HG02884 (cell line): ENCODE results near the gene SINHCAF.
"Not testable (repeated sequence)": the region's sequence is repeated elsewhere in the genome, so short reads cannot be mapped to it uniquely, and the experiment has no call there.

ENCODE experiments used
- ATAC-seq: cut with Tn5 transposase; IDR thresholded peaks from one replicate; pipeline ENCODE4 v1.9.1; 2021; ENCODE audit warnings: mild to moderate bottlenecking, moderate library complexity; ENCODE audit not compliant: unreplicated experiment

SINHCAF gene

GRCh38 chr12:31272607-31273225 is 53.2 kb downstream of the SINHCAF start:
- no peak for ATAC-seq

GRCh38 chr12:31267966-31268365 is 58.0 kb downstream of the SINHCAF start:
- ATAC-seq, result no peak

- ATAC-seq, result no peak
These were observed 60.2 kb downstream of the SINHCAF start for GRCh38 chr12:31265722-31266121.

- ATAC-seq, result no peak
These were observed 62.3 kb downstream of the SINHCAF start for GRCh38 chr12:31263661-31264060.

- ATAC-seq, result no peak
These were observed 64.2 kb downstream of the SINHCAF start for GRCh38 chr12:31261744-31262143.

GRCh38 chr12:31260840-31261239 is 65.1 kb downstream of the SINHCAF start:
- no peak for ATAC-seq

- ATAC-seq, result no peak
These were observed 66.6 kb downstream of the SINHCAF start for GRCh38 chr12:31259136-31259886.

- ATAC-seq, result no peak
These were observed 68.2 kb downstream of the SINHCAF start for GRCh38 chr12:31257784-31258183.

- not testable (repeated sequence) for ATAC-seq
These were observed 74.0 kb downstream of the SINHCAF start for GRCh38 chr12:31251707-31252611.

- ATAC-seq, result no peak
These were observed 75.8 kb downstream of the SINHCAF start for GRCh38 chr12:31250179-31250578.

GRCh38 chr12:31249356-31249755 is 76.6 kb downstream of the SINHCAF start:
- ATAC-seq, result no peak

- no peak for ATAC-seq
These were observed 77.1 kb downstream of the SINHCAF start for GRCh38 chr12:31248815-31249214.

GRCh38 chr12:31248337-31248736 is 77.6 kb downstream of the SINHCAF start:
- no peak for ATAC-seq

- no peak for ATAC-seq
These were observed 79.5 kb downstream of the SINHCAF start for GRCh38 chr12:31246470-31246850.

- no peak for ATAC-seq
These were observed 80.0 kb downstream of the SINHCAF start for GRCh38 chr12:31245822-31246469.

- ATAC-seq, result not testable (repeated sequence)
These were observed 83.5 kb downstream of the SINHCAF start for GRCh38 chr12:31242418-31242817.

- peak; percentile 96 for ATAC-seq
These were observed 87.1 kb downstream of the SINHCAF start for GRCh38 chr12:31238764-31239387.

GRCh38 chr12:31238333-31238732 is 87.6 kb downstream of the SINHCAF start:
- peak; percentile 40 for ATAC-seq

GRCh38 chr12:31236998-31237637 is 88.8 kb downstream of the SINHCAF start:
- ATAC-seq, result no peak

GRCh38 chr12:31235868-31236395 is 90.0 kb downstream of the SINHCAF start:
- ATAC-seq, result no peak
